Measurements from ENCODE around the gene NEFH.

- TF ChIP-seq ZNF565 (CRISPR knock-in tag; conservative IDR thresholded peaks at IDR 0.05; ENCODE audit: low read depth) (no peak), ZFP3 (CRISPR knock-in tag; IDR thresholded peaks at IDR 0.05) (no peak), PPARA (CRISPR knock-in tag; IDR thresholded peaks at IDR 0.05; ENCODE audit: borderline replicate concordance) (no peak), PATZ1 (CRISPR knock-in tag; IDR thresholded peaks at IDR 0.05; ENCODE audit: borderline replicate concordance) (no peak), ARNTL (CRISPR knock-in tag; IDR thresholded peaks at IDR 0.05; ENCODE audit: borderline replicate concordance, low read depth) (no peak), GLIS3 (CRISPR knock-in tag; IDR thresholded peaks at IDR 0.05) (no peak), ZNF70 (CRISPR knock-in tag; IDR thresholded peaks at IDR 0.05) (no peak), ZFP30 (CRISPR knock-in tag; IDR thresholded peaks at IDR 0.05) (no peak), CREB5 (CRISPR knock-in tag; IDR thresholded peaks at IDR 0.05; ENCODE audit: low read depth) (no peak), ZNF8 (CRISPR knock-in tag; IDR thresholded peaks at IDR 0.05) (no peak), RARB (CRISPR knock-in tag; IDR thresholded peaks at IDR 0.05) (no peak)
Measured at GRCh38 chr22:29481265-29482000, 1.4 kb downstream of the NEFH start.

Data from SK-N-SH treated with all-trans-retinoic acid at 6 μM for 48 hours (cell line).